Measurements from ENCODE around the gene TMC2.

DNA sequence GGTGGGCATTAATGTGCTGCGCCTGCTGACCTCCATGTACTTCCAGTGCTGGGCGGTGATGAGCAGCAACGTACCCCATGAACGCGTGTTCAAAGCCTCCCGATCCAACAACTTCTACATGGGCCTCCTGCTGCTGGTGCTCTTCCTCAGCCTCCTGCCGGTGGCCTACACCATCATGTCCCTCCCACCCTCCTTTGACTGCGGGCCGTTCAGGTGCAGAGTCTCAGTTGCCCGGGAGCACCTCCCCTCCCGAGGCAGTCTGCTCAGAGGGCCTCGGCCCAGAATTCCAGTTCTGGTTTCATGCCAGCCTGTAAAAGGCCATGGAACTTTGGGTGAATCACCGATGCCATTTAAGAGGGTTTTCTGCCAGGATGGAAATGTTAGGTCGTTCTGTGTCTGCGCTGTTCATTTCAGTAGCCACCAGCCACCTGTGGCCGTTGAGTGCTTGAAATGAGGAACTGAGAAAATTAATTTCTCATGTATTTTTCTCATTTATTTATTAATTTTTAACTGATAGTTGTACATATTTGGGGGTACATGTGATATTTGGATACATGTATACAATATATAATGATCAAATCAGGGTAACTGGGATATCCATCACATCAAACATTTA, 80.8 kb downstream of the TMC2 start:
- TF ChIP-seq, protein P1, sequence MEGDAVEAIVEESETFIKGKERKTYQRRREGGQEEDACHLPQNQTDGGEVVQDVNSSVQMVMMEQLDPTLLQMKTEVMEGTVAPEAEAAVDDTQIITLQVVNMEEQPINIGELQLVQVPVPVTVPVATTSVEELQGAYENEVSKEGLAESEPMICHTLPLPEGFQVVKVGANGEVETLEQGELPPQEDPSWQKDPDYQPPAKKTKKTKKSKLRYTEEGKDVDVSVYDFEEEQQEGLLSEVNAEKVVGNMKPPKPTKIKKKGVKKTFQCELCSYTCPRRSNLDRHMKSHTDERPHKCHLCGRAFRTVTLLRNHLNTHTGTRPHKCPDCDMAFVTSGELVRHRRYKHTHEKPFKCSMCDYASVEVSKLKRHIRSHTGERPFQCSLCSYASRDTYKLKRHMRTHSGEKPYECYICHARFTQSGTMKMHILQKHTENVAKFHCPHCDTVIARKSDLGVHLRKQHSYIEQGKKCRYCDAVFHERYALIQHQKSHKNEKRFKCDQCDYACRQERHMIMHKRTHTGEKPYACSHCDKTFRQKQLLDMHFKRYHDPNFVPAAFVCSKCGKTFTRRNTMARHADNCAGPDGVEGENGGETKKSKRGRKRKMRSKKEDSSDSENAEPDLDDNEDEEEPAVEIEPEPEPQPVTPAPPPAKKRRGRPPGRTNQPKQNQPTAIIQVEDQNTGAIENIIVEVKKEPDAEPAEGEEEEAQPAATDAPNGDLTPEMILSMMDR (IDR thresholded peaks at IDR 0.05) = no peak
- no peak for TF ChIP-seq POLR2AphosphoS5 (IDR thresholded peaks at IDR 0.05; ENCODE audit: insufficient read depth in 1 of 2, low read depth in 1 of 2)
- no peak for TF ChIP-seq POLR2A (IDR thresholded peaks at IDR 0.05)

All from vagina (tissue), 2 donors.